ENCODE data around the gene RAB37. TPM values are rescaled to one million over a fixed set of nuclear protein-coding genes. Genes with fewer than 3 reads are reported as not detected.
A peak's percentile ranks its signal among the peaks of the same experiment; 100 is the strongest.

Gene RAB37
- total and polyA plus RNA-seq, 2 of the 13 experiments (the other 11 are each of a cell fraction or from before 2014, with no cell fraction given): 0.91 to 3.7 TPM

DNA sequence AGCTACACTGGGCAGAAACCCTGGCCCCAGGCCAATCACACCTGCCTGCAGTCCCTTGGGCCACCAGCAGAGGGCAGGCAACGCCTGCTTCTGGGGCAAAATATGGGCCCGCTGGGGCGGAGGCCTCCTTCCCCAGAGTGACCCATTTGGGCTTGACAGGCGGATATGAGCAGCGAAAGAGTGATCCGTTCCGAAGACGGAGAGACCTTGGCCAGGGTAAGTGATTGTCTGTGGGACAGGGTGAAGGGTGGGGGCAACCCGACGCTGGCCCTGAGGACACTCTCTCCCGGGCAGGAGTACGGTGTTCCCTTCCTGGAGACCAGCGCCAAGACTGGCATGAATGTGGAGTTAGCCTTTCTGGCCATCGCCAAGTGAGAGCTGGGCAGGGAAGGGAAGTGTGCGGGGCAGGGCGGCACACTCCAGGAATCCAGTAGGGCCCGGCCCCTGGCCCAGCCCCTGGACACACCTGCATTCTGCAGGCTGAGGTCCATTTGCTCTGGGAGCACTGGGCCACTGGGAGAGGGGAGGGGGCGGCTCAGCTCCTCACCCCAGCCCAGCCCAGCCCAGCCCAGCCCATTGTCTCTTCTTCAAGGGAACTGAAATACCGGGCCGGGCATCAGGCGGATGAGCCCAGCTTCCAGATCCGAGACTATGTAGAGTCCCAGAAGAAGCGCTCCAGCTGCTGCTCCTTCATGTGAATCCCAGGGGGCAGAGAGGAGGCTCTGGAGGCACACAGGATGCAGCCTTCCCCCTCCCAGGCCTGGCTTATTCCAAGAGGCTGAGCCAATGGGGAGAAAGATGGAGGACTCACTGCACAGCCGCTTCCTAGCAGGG lies 7.9 kb downstream of the RAB37 start (continued):
- peak; percentile 50; the same call in 1 of the 2 replicates for TF ChIP-seq MXD4 (CRISPR knock-in tag; IDR thresholded peaks at IDR 0.05)
- TF ChIP-seq ZNF501 (CRISPR knock-in tag; IDR thresholded peaks at IDR 0.05): peak; percentile 85; the same call in 1 of the 2 replicates
- no peak for TF ChIP-seq ZMYM4 (CRISPR knock-in tag; IDR thresholded peaks at IDR 0.05)
- TF ChIP-seq ZFP90 (CRISPR knock-in tag; IDR thresholded peaks at IDR 0.05; ENCODE audit: borderline replicate concordance): peak; percentile 78; the same call in 1 of the 2 replicates
- TF ChIP-seq ZNF180 (CRISPR knock-in tag; IDR thresholded peaks at IDR 0.05; ENCODE audit: borderline replicate concordance, low read depth): no peak
- no peak for TF ChIP-seq PHB2 (IDR thresholded peaks at IDR 0.05; ENCODE audit: partially characterized antibody)
- TF ChIP-seq ARNTL (CRISPR knock-in tag; IDR thresholded peaks at IDR 0.05): no peak
- TF ChIP-seq ZNF230 (CRISPR knock-in tag; IDR thresholded peaks at IDR 0.05): 0 out of 2 replicates have a peak, but pooled peaks have one; percentile 11
- TF ChIP-seq LCORL (IDR thresholded peaks at IDR 0.05): no peak
- TF ChIP-seq LCORL (CRISPR knock-in tag; IDR thresholded peaks at IDR 0.05): peak; percentile 80
- peak; percentile 10; the same call in 1 of the 2 replicates for TF ChIP-seq NR2C2 (CRISPR knock-in tag; IDR thresholded peaks at IDR 0.05; ENCODE audit: borderline replicate concordance)
- 0 out of 2 replicates have a peak, but pooled peaks have one; percentile 46 for TF ChIP-seq PCBP1 (IDR thresholded peaks at IDR 0.05; ENCODE audit: borderline replicate concordance, low read depth, low read length)
- 0 out of 2 replicates have a peak, but pooled peaks have one; percentile 17 for TF ChIP-seq SMYD3 (CRISPR knock-in tag; IDR thresholded peaks at IDR 0.05)
- TF ChIP-seq, protein P1, sequence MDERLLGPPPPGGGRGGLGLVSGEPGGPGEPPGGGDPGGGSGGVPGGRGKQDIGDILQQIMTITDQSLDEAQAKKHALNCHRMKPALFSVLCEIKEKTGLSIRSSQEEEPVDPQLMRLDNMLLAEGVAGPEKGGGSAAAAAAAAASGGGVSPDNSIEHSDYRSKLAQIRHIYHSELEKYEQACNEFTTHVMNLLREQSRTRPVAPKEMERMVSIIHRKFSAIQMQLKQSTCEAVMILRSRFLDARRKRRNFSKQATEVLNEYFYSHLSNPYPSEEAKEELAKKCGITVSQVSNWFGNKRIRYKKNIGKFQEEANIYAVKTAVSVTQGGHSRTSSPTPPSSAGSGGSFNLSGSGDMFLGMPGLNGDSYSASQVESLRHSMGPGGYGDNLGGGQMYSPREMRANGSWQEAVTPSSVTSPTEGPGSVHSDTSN (CRISPR knock-in tag; IDR thresholded peaks at IDR 0.05): no peak
- peak; percentile 14; the same call in 1 of the 2 replicates for TF ChIP-seq ZNF768 (CRISPR knock-in tag; IDR thresholded peaks at IDR 0.05)
- peak; percentile 59; the same call in 1 of the 2 replicates for TF ChIP-seq ZMAT3 (CRISPR knock-in tag; conservative IDR thresholded peaks at IDR 0.05)
- peak; percentile 59 for TF ChIP-seq PHF8 (CRISPR knock-in tag; IDR thresholded peaks at IDR 0.05)
- TF ChIP-seq, protein P2, sequence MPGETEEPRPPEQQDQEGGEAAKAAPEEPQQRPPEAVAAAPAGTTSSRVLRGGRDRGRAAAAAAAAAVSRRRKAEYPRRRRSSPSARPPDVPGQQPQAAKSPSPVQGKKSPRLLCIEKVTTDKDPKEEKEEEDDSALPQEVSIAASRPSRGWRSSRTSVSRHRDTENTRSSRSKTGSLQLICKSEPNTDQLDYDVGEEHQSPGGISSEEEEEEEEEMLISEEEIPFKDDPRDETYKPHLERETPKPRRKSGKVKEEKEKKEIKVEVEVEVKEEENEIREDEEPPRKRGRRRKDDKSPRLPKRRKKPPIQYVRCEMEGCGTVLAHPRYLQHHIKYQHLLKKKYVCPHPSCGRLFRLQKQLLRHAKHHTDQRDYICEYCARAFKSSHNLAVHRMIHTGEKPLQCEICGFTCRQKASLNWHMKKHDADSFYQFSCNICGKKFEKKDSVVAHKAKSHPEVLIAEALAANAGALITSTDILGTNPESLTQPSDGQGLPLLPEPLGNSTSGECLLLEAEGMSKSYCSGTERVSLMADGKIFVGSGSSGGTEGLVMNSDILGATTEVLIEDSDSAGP (CRISPR knock-in tag; IDR thresholded peaks at IDR 0.05; ENCODE audit: borderline replicate concordance): peak; percentile 87
- TF ChIP-seq, protein P3, sequence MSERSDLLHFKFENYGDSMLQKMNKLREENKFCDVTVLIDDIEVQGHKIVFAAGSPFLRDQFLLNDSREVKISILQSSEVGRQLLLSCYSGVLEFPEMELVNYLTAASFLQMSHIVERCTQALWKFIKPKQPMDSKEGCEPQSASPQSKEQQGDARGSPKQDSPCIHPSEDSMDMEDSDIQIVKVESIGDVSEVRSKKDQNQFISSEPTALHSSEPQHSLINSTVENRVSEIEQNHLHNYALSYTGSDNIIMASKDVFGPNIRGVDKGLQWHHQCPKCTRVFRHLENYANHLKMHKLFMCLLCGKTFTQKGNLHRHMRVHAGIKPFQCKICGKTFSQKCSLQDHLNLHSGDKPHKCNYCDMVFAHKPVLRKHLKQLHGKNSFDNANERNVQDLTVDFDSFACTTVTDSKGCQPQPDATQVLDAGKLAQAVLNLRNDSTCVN (CRISPR knock-in tag; IDR thresholded peaks at IDR 0.05; ENCODE audit: borderline replicate concordance): peak; percentile 57; the same call in 1 of the 2 replicates
- TF ChIP-seq SIX4 (CRISPR knock-in tag; IDR thresholded peaks at IDR 0.05): no peak
- TF ChIP-seq ZZZ3 (CRISPR knock-in tag; IDR thresholded peaks at IDR 0.05; ENCODE audit: borderline replicate concordance): no peak
- peak; percentile 65 for TF ChIP-seq GATAD2A (CRISPR knock-in tag; IDR thresholded peaks at IDR 0.05)

All from HepG2 (cell line).